NCI-H2107 treated with DMSO at 0.1 percent for 48 hours (cell line): ENCODE results near the gene RPIA.
"Not testable (repeated sequence)": the region's sequence is repeated elsewhere in the genome, so short reads cannot be mapped to it uniquely, and the experiment has no call there.

ENCODE experiments used
- DNase-seq: peaks from one replicate; lab custom pipeline; 2025; ENCODE audit not compliant: unreplicated experiment; lab: John Stamatoyannopoulos, UW

Gene RPIA

GRCh38 chr2:88765889-88766481, 74.5 kb downstream of the RPIA start:
- DNase-seq, result not testable (repeated sequence)

GRCh38 chr2:88770016-88770415, 78.5 kb downstream of the RPIA start:
- no peak for DNase-seq

GRCh38 chr2:88773233-88774028, 82.0 kb downstream of the RPIA start:
- DNase-seq, result not testable (repeated sequence)

GRCh38 chr2:88789213-88789612, 97.7 kb downstream of the RPIA start:
- not testable (repeated sequence) for DNase-seq

GRCh38 chr2:88795932-88796331, 104.5 kb downstream of the RPIA start:
- not testable (repeated sequence) for DNase-seq

- not testable (repeated sequence) for DNase-seq
These were observed 105.0 kb downstream of the RPIA start for GRCh38 chr2:88796523-88796922.

- DNase-seq, result not testable (repeated sequence)
These were observed 105.7 kb downstream of the RPIA start for GRCh38 chr2:88797164-88797563.
